ENCODE data around the gene DDX39B. TPM values are rescaled to one million over a fixed set of nuclear protein-coding genes. Genes with fewer than 3 reads are reported as not detected.

DDX39B gene
- total RNA-seq, 1 donor from 2014 or later, result 294 TPM

DNA sequence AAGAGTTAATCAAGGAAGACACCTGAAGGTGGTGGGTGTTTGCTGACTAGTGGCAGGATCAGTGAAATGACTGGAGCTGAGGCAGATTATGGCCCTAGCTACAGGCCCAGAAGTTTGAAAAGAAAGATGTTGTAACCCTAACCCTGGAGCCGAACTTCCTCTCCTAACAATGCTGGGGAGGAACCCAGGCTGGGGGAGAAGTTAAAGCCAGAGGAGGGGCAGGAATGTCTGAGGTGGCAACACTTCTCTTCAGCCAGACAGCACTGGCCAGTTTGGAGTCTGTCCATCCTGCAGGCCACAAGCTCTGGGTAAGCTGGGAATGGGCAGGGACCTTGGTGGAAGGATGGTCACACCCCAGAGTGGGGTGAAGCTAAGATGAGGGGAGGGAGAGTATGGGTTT, 44.2 kb upstream of the DDX39B start, which contains the start of gene LST1:
LST1 (plus strand) TSS at position 270 of the 400 bp plus-strand sequence. CDS start 1,023 bp downstream, outside the sequence.
- Mint-ChIP-seq H3K27me3 (ENCODE audit: low read depth, unreplicated experiment) (peaks cover 8% of the 10 kb centered on the region), H3K36me3 (ENCODE audit: low read depth, unreplicated experiment) (no peaks in the 10 kb centered on the region), H3K27ac (ENCODE audit: unreplicated experiment) (no peak within 1 kb of the TSS), H3K4me1 (ENCODE audit: low read depth, unreplicated experiment) (peaks cover 3% of the 10 kb centered on the region), H3K4me3 (ENCODE audit: unreplicated experiment) (peak within 1 kb of the TSS; percentile 21), H3K9me3 (ENCODE audit: unreplicated experiment) (no peaks in the 10 kb centered on the region)
- Histone ChIP-seq H4K20me1 (ENCODE audit: insufficient read depth, low read length) (no peaks in the 10 kb centered on the region), H3K79me2 (ENCODE audit: insufficient read depth, low read length) (no peaks in the 10 kb centered on the region), H3K4me2 (ENCODE audit: low read length) (no peak within 1 kb of the TSS), H2AFZ (ENCODE audit: low read depth, low read length) (no peak within 1 kb of the TSS), H3K36me3 (ENCODE audit: insufficient read depth, low read length) (no peaks in the 10 kb centered on the region), H3K9me3 (ENCODE audit: insufficient read depth, low read depth, low read length) (no peaks in the 10 kb centered on the region), H3K27me3 (ENCODE audit: insufficient read depth, low read length) (no peaks in the 10 kb centered on the region), H3K9ac (ENCODE audit: low read length) (no peak within 1 kb of the TSS), H3K4me1 (ENCODE audit: insufficient read depth, low read length) (peaks cover 7% of the 10 kb centered on the region), H3K27ac (ENCODE audit: low read depth, low read length) (no peak within 1 kb of the TSS), H3K4me3 (ENCODE audit: insufficient read depth, low read depth, low read length) (no peak within 1 kb of the TSS)
- FAIRE-seq (no peak), DNase-seq (ENCODE audit: low read depth) (no peak)
- TF ChIP-seq, protein P1, sequence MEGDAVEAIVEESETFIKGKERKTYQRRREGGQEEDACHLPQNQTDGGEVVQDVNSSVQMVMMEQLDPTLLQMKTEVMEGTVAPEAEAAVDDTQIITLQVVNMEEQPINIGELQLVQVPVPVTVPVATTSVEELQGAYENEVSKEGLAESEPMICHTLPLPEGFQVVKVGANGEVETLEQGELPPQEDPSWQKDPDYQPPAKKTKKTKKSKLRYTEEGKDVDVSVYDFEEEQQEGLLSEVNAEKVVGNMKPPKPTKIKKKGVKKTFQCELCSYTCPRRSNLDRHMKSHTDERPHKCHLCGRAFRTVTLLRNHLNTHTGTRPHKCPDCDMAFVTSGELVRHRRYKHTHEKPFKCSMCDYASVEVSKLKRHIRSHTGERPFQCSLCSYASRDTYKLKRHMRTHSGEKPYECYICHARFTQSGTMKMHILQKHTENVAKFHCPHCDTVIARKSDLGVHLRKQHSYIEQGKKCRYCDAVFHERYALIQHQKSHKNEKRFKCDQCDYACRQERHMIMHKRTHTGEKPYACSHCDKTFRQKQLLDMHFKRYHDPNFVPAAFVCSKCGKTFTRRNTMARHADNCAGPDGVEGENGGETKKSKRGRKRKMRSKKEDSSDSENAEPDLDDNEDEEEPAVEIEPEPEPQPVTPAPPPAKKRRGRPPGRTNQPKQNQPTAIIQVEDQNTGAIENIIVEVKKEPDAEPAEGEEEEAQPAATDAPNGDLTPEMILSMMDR (IDR thresholded peaks at IDR 0.05; ENCODE audit: insufficient read depth, low read depth, low read length), result no peak
- TF ChIP-seq EZH2 (IDR thresholded peaks at IDR 0.05; ENCODE audit: insufficient read depth, low read length), result no peak

- Histone ChIP-seq H3K27me3 (ENCODE audit: insufficient read depth, low read length) (no peaks in the 10 kb centered on the region), H3K9me3 (ENCODE audit: insufficient read depth, low read depth, low read length) (no peaks in the 10 kb centered on the region), H3K4me3 (ENCODE audit: insufficient read depth, low read depth, low read length) (no peak overlapping the region), H2AFZ (ENCODE audit: low read depth, low read length) (no peak overlapping the region), H3K4me2 (ENCODE audit: low read length) (no peak overlapping the region), H4K20me1 (ENCODE audit: insufficient read depth, low read length) (no peaks in the 10 kb centered on the region), H3K36me3 (ENCODE audit: insufficient read depth, low read length) (no peaks in the 10 kb centered on the region), H3K4me1 (ENCODE audit: insufficient read depth, low read length) (peaks cover 9% of the 10 kb centered on the region), H3K9ac (ENCODE audit: low read length) (no peak overlapping the region), H3K79me2 (ENCODE audit: insufficient read depth, low read length) (no peaks in the 10 kb centered on the region), H3K27ac (ENCODE audit: low read depth, low read length) (no peak overlapping the region)
- Mint-ChIP-seq H3K36me3 (ENCODE audit: low read depth, unreplicated experiment) (no peaks in the 10 kb centered on the region), H3K4me3 (ENCODE audit: unreplicated experiment) (peak overlapping the region; percentile 21), H3K4me1 (ENCODE audit: low read depth, unreplicated experiment) (peaks cover 3% of the 10 kb centered on the region), H3K9me3 (ENCODE audit: unreplicated experiment) (no peaks in the 10 kb centered on the region), H3K27me3 (ENCODE audit: low read depth, unreplicated experiment) (peaks cover 8% of the 10 kb centered on the region), H3K27ac (ENCODE audit: unreplicated experiment) (no peak overlapping the region)
- no peak for FAIRE-seq
- DNase-seq (ENCODE audit: low read depth), result no peak
- no peak for TF ChIP-seq EZH2 (IDR thresholded peaks at IDR 0.05; ENCODE audit: insufficient read depth, low read length)
- TF ChIP-seq, protein P1 (IDR thresholded peaks at IDR 0.05; ENCODE audit: insufficient read depth, low read depth, low read length), result peak; percentile 16
These were observed 43.7 kb upstream of the DDX39B start for GRCh38 chr6:31585491-31585890.

GRCh38 chr6:31582230-31582643, 40.4 kb upstream of the DDX39B start, which contains the start of gene LTB:
Gene LTB, minus strand, starts transcription at chr6:31582424. Its CDS starts 7 bp downstream, at chr6:31582417.
- Histone ChIP-seq H4K20me1 (ENCODE audit: insufficient read depth, low read length) (no peaks in the 10 kb centered on the region), H3K36me3 (ENCODE audit: insufficient read depth, low read length) (no peaks in the 10 kb centered on the region), H3K9ac (ENCODE audit: low read length) (peak within 1 kb of the TSS; percentile 86), H3K27ac (ENCODE audit: low read depth, low read length) (no peak within 1 kb of the TSS), H3K4me1 (ENCODE audit: insufficient read depth, low read length) (peaks cover 11% of the 10 kb centered on the region), H3K9me3 (ENCODE audit: insufficient read depth, low read depth, low read length) (no peaks in the 10 kb centered on the region), H3K79me2 (ENCODE audit: insufficient read depth, low read length) (no peaks in the 10 kb centered on the region), H3K27me3 (ENCODE audit: insufficient read depth, low read length) (no peaks in the 10 kb centered on the region), H3K4me3 (ENCODE audit: insufficient read depth, low read depth, low read length) (peak within 1 kb of the TSS; percentile 77), H2AFZ (ENCODE audit: low read depth, low read length) (peak within 1 kb of the TSS; percentile 98), H3K4me2 (ENCODE audit: low read length) (peak within 1 kb of the TSS; percentile 95)
- Mint-ChIP-seq H3K4me3 (ENCODE audit: unreplicated experiment) (peak within 1 kb of the TSS; percentile 98), H3K36me3 (ENCODE audit: low read depth, unreplicated experiment) (no peaks in the 10 kb centered on the region), H3K9me3 (ENCODE audit: unreplicated experiment) (no peaks in the 10 kb centered on the region), H3K4me1 (ENCODE audit: low read depth, unreplicated experiment) (peaks cover 4% of the 10 kb centered on the region), H3K27me3 (ENCODE audit: low read depth, unreplicated experiment) (peaks cover 4% of the 10 kb centered on the region), H3K27ac (ENCODE audit: unreplicated experiment) (peak within 1 kb of the TSS; percentile 48)
- FAIRE-seq, result no peak
- DNase-seq (ENCODE audit: low read depth), result no peak
- TF ChIP-seq, protein P1 (IDR thresholded peaks at IDR 0.05; ENCODE audit: insufficient read depth, low read depth, low read length), result no peak
- TF ChIP-seq EZH2 (IDR thresholded peaks at IDR 0.05; ENCODE audit: insufficient read depth, low read length), result no peak

Data from astrocyte (in vitro differentiated cells and primary cell).